Liver (tissue), 9 donors: Measurements from ENCODE around the gene CSNK1G3. TPM values are rescaled to one million over a fixed set of nuclear protein-coding genes. Genes with fewer than 3 reads are reported as not detected.

Experiments used
- DNase-seq: peaks from one replicate; pipeline ENCODE4 v3.0.0-alpha.2; 2017; ENCODE audit warnings: low spot score
- H3K27ac ChIP-seq, 2 donors: one replicate each; pipeline ENCODE4 v1.7.0; 2013; ENCODE audit warnings: inconsistent platforms in 2 of 2, low read length in 2 of 2, control low read depth in 1 of 2, low read depth in 1 of 2, mild to moderate bottlenecking in 1 of 2
- H3K27me3 ChIP-seq, 4 donors: one replicate each; pipeline versions ENCODE4 v1.6.1 to v1.7.0; 2013; ENCODE audit warnings: low read length in 3 of 4, inconsistent platforms in 1 of 4, mild to moderate bottlenecking in 1 of 4, moderate library complexity in 1 of 4; ENCODE audit not compliant: control insufficient read depth in 4 of 4, insufficient read depth in 4 of 4
- H3K36me3 ChIP-seq, 4 donors: one replicate each; pipeline versions ENCODE4 v1.6.1 to v1.7.0; 2013; ENCODE audit warnings: low read length in 3 of 4, mild to moderate bottlenecking in 3 of 4, low read depth in 1 of 4, moderate library complexity in 1 of 4; ENCODE audit not compliant: control insufficient read depth in 4 of 4, insufficient read depth in 3 of 4
- H3K4me1 ChIP-seq, 4 donors: one replicate each; pipeline versions ENCODE4 v1.6.1 to v1.7.0; 2013; ENCODE audit warnings: low read length in 3 of 4, mild to moderate bottlenecking in 3 of 4, moderate library complexity in 1 of 4; ENCODE audit not compliant: control insufficient read depth in 4 of 4, insufficient read depth in 4 of 4
- H3K4me3 ChIP-seq, 3 donors: one replicate each; pipeline versions ENCODE4 v1.6.1 to v1.7.0; 2013; ENCODE audit warnings: low read length in 3 of 3, control low read depth in 1 of 3, low read depth in 1 of 3, mild to moderate bottlenecking in 1 of 3
- H3K9ac ChIP-seq, 2 donors: one replicate each; pipeline ENCODE4 v1.7.0; 2013; ENCODE audit warnings: low read length in 2 of 2, mild to moderate bottlenecking in 2 of 2, moderate library complexity in 2 of 2, control low read depth in 1 of 2, low read depth in 1 of 2
- H3K9me3 ChIP-seq, 4 donors: one replicate each; pipeline versions ENCODE4 v1.6.1 to v1.7.0; 2013; ENCODE audit warnings: low read length in 3 of 4; ENCODE audit not compliant: control insufficient read depth in 4 of 4
- FOXA2 ChIP-seq: IDR thresholded peaks from 2 replicates; pipeline ENCODE4 v1.6.1; 2016; ENCODE audit warnings: antibody characterized with exemption
- GABPA ChIP-seq, 2 donors: IDR thresholded peaks in 1 of 2; conservative IDR thresholded peaks in 1 of 2; 2 replicates each; pipeline ENCODE4 v1.6.1; 2016; ENCODE audit warnings: antibody characterized with exemption in 2 of 2, mild to moderate bottlenecking in 1 of 2, moderate library complexity in 1 of 2
- HNF4G ChIP-seq: IDR thresholded peaks from 2 replicates; pipeline ENCODE4 v1.6.1; 2016; ENCODE audit warnings: antibody characterized with exemption
- JUND ChIP-seq, 2 donors: IDR thresholded peaks; 2 replicates each; pipeline ENCODE4 v1.6.1; 2016; ENCODE audit warnings: antibody characterized with exemption in 2 of 2
- NR2F2 ChIP-seq: IDR thresholded peaks from 2 replicates; pipeline ENCODE4 v1.6.1; 2016; ENCODE audit warnings: antibody characterized with exemption
- RAD21 ChIP-seq, 2 donors: IDR thresholded peaks; 2 replicates each; pipeline ENCODE4 v1.6.1; 2016; ENCODE audit warnings: antibody characterized with exemption in 2 of 2, mild to moderate bottlenecking in 2 of 2
- RXRA ChIP-seq, 2 donors: IDR thresholded peaks; 2 replicates each; pipeline ENCODE4 v1.6.1; 2017 to 2018; ENCODE audit warnings: antibody characterized with exemption in 2 of 2, mild to moderate bottlenecking in 1 of 2
- SP1 ChIP-seq: IDR thresholded peaks from 2 replicates; pipeline ENCODE4 v1.6.1; 2018; ENCODE audit warnings: antibody characterized with exemption, mild to moderate bottlenecking
- TAF1 ChIP-seq: conservative IDR thresholded peaks from 2 replicates; pipeline ENCODE4 v1.6.1; 2016; ENCODE audit warnings: antibody characterized with exemption, mild to moderate bottlenecking
- YY1 ChIP-seq: IDR thresholded peaks from 2 replicates; pipeline ENCODE4 v1.6.1; 2016; ENCODE audit warnings: antibody characterized with exemption, mild to moderate bottlenecking
- WGBS: extraction: QIAGEN DNeasy Blood & Tissue Kit; methylation state at CpG from one replicate; pipeline ENCODE4 v1.1.7; 2013; 5-methylcytosine and 5-hydroxymethylcytosine counted together
- polyA plus RNA-seq, 2 donors: library from polyadenylated mRNA; stranded (reverse) in 1 of 2; unstranded in 1 of 2; fragments of 200-250 nt in 1 of 2; fragments of >200 nt in 1 of 2; fragmentation: Nextera tagmentation in 1 of 2; extraction: Ambion mirVana in 1 of 2; gene quantifications; one replicate each; pipeline versions ENCODE4 v1.2.1 to v1.2.3, GENCODE V29; 2013 to 2015
- total RNA-seq, 2 donors: library from RNA; depleted of rRNA; stranded (reverse); fragments of >200 nt; gene quantifications; one replicate each; pipeline ENCODE4 v1.2.3, GENCODE V29; 2014
- TF ChIP-seq, protein P1 (sequence below): fragments of 150-350 bp; IDR thresholded peaks from 2 replicates; pipeline ENCODE4 v1.5.1; 2017; ENCODE audit warnings: improper control_type of control experiment, low read depth, low read length; ENCODE audit not compliant: missing input control
- TF ChIP-seq, protein P2 (sequence below): IDR thresholded peaks from 2 replicates; pipeline ENCODE4 v1.6.1; 2016; ENCODE audit warnings: antibody characterized with exemption
- TF ChIP-seq, protein P3 (sequence below): IDR thresholded peaks from 2 replicates; pipeline ENCODE4 v1.6.1; 2016; ENCODE audit warnings: antibody characterized with exemption
- TF ChIP-seq, protein P4 (sequence below): IDR thresholded peaks from 2 replicates; pipeline ENCODE4 v1.6.1; 2016; ENCODE audit warnings: antibody characterized with exemption
- TF ChIP-seq, protein P5 (sequence below): IDR thresholded peaks from 2 replicates; pipeline ENCODE4 v1.6.1; 2016; ENCODE audit warnings: antibody characterized with exemption, mild to moderate bottlenecking
- donor health status: healthy.
- donor health status: healthy.
- donor health status: healthy.
- donor health status: healthy.
- donor health status: healthy.

CSNK1G3 gene
- total and polyA plus RNA-seq, 4 donors = 6.8 to 28.9 (median 15.4) TPM

DNA sequence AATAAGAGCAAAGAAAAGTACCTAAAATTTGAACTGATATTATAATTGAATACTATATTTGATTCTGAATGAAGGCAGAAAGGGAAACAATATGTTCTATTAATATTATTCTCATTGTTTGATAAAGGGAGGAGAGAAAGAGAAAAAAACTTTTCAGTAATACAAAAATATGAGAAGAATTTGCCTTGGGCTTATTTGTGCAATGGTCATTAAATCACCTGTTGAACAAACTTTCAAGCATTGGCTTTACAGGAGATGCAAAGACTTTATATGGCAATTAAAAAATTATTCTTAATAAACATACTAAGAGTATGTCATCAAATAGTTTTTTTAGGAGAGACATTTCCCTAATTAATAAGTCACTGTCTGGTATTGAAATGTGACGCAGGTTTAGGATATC is 85.0 kb downstream of the CSNK1G3 start:
- Histone ChIP-seq H3K36me3 (peaks cover 0 to 20% (median 11%) of the 10 kb centered on the region in 4 donors), H3K4me3 (no peak overlapping the region), H3K27me3 (no peaks in the 10 kb centered on the region), H3K9ac (no peak overlapping the region), H3K4me1 (no peaks in the 10 kb centered on the region), H3K9me3 (no peaks in the 10 kb centered on the region), H3K27ac (no peak overlapping the region)
- no peak for TF ChIP-seq GABPA (IDR thresholded peaks at IDR 0.05 in 1 of 2, conservative IDR thresholded peaks at IDR 0.05 in 1 of 2)
- no peak for TF ChIP-seq TAF1
- TF ChIP-seq HNF4G = no peak
- no peak for TF ChIP-seq SP1
- DNase-seq = no peak
- WGBS = 98% methylated on average over 1 of the region's 1 CpG

DNA sequence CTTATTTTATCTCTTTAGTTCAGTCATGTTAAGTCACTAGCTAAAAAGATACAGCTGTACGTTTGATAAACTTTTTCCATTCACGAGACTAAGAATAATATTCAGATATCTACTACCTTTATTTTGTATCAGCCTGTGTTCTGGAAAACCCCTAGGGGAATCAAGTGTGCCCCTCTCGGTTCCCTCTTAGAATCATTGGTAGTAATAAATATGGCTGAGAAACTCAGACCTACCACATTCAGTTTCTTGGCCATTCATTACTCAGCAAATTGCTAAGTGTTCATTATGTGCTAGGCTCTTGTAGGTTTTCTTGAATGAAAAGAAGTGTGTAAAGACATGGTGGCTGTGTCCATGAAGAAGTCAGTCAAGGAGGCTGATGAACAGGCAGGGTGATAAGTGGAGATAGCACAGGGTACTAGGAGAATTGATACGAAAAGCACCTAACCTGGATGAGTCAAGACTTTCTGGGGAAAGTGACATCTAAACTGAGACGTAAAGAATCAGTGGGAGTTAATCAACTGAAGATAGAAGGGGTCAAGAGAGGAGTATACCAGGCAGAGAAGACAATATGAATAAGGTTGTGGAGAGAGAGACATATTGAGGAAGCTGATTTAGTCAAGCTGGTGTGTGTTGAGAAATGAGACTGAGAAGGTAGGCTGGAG is 86.2 kb downstream of the CSNK1G3 start:
- Histone ChIP-seq H3K9me3 (no peaks in the 10 kb centered on the region), H3K36me3 (peaks cover 0 to 19% (median 10%) of the 10 kb centered on the region in 4 donors), H3K27me3 (no peaks in the 10 kb centered on the region), H3K9ac (no peak overlapping the region), H3K4me1 (no peaks in the 10 kb centered on the region), H3K4me3 (no peak overlapping the region), H3K27ac (no peak overlapping the region)
- DNase-seq = no peak
- TF ChIP-seq RAD21 (IDR thresholded peaks at IDR 0.05) (no peak), YY1 (no peak), FOXA2 (no peak), RXRA (IDR thresholded peaks at IDR 0.05) (no peak)
- TF ChIP-seq, protein P1, sequence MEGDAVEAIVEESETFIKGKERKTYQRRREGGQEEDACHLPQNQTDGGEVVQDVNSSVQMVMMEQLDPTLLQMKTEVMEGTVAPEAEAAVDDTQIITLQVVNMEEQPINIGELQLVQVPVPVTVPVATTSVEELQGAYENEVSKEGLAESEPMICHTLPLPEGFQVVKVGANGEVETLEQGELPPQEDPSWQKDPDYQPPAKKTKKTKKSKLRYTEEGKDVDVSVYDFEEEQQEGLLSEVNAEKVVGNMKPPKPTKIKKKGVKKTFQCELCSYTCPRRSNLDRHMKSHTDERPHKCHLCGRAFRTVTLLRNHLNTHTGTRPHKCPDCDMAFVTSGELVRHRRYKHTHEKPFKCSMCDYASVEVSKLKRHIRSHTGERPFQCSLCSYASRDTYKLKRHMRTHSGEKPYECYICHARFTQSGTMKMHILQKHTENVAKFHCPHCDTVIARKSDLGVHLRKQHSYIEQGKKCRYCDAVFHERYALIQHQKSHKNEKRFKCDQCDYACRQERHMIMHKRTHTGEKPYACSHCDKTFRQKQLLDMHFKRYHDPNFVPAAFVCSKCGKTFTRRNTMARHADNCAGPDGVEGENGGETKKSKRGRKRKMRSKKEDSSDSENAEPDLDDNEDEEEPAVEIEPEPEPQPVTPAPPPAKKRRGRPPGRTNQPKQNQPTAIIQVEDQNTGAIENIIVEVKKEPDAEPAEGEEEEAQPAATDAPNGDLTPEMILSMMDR = no peak
- TF ChIP-seq, protein P2, sequence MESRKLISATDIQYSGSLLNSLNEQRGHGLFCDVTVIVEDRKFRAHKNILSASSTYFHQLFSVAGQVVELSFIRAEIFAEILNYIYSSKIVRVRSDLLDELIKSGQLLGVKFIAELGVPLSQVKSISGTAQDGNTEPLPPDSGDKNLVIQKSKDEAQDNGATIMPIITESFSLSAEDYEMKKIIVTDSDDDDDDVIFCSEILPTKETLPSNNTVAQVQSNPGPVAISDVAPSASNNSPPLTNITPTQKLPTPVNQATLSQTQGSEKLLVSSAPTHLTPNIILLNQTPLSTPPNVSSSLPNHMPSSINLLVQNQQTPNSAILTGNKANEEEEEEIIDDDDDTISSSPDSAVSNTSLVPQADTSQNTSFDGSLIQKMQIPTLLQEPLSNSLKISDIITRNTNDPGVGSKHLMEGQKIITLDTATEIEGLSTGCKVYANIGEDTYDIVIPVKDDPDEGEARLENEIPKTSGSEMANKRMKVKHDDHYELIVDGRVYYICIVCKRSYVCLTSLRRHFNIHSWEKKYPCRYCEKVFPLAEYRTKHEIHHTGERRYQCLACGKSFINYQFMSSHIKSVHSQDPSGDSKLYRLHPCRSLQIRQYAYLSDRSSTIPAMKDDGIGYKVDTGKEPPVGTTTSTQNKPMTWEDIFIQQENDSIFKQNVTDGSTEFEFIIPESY = no peak
- TF ChIP-seq, protein P3, sequence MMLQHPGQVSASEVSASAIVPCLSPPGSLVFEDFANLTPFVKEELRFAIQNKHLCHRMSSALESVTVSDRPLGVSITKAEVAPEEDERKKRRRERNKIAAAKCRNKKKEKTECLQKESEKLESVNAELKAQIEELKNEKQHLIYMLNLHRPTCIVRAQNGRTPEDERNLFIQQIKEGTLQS = no peak
- TF ChIP-seq, protein P4, sequence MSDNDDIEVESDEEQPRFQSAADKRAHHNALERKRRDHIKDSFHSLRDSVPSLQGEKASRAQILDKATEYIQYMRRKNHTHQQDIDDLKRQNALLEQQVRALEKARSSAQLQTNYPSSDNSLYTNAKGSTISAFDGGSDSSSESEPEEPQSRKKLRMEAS = no peak
- WGBS = 97% methylated on average over 5 of the region's 5 CpGs

DNA sequence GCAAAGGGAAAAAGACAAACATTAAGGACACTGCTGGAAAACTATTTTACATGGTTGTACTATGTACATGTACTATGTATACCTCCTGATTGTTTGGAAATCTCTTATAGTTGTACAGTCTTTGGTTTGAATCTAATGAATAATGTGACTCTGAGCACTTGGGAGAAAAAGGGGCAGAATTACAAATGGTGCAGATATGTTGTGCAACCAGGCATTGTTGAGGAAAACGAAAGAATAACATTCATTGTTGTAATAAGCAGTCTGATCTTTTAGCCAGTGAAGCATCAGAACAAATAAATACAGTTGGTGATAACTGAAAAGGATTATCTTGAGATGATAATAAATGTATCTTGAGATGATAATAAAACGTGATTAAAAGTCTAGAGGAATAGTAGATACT is 87.2 kb downstream of the CSNK1G3 start:
- Histone ChIP-seq H3K4me1 (no peaks in the 10 kb centered on the region), H3K9me3 (no peaks in the 10 kb centered on the region), H3K36me3 (peaks cover 0 to 16% (median 9%) of the 10 kb centered on the region in 4 donors), H3K9ac (no peak overlapping the region), H3K27me3 (no peaks in the 10 kb centered on the region), H3K27ac (no peak overlapping the region), H3K4me3 (no peak overlapping the region)
- 92% methylated on average over 2 of the region's 2 CpGs for WGBS
- DNase-seq = no peak
- TF ChIP-seq RAD21 (IDR thresholded peaks at IDR 0.05) = no peak
- no peak for TF ChIP-seq NR2F2
- TF ChIP-seq, protein P2 = no peak
- no peak for TF ChIP-seq TAF1
- TF ChIP-seq FOXA2 = no peak
- TF ChIP-seq, protein P4 = no peak
- no peak for TF ChIP-seq YY1
- TF ChIP-seq, protein P3 = no peak
- no peak for TF ChIP-seq JUND (IDR thresholded peaks at IDR 0.05)
- TF ChIP-seq GABPA (IDR thresholded peaks at IDR 0.05 in 1 of 2, conservative IDR thresholded peaks at IDR 0.05 in 1 of 2) = no peak
- TF ChIP-seq HNF4G = no peak
- no peak for TF ChIP-seq SP1
- TF ChIP-seq, protein P5, sequence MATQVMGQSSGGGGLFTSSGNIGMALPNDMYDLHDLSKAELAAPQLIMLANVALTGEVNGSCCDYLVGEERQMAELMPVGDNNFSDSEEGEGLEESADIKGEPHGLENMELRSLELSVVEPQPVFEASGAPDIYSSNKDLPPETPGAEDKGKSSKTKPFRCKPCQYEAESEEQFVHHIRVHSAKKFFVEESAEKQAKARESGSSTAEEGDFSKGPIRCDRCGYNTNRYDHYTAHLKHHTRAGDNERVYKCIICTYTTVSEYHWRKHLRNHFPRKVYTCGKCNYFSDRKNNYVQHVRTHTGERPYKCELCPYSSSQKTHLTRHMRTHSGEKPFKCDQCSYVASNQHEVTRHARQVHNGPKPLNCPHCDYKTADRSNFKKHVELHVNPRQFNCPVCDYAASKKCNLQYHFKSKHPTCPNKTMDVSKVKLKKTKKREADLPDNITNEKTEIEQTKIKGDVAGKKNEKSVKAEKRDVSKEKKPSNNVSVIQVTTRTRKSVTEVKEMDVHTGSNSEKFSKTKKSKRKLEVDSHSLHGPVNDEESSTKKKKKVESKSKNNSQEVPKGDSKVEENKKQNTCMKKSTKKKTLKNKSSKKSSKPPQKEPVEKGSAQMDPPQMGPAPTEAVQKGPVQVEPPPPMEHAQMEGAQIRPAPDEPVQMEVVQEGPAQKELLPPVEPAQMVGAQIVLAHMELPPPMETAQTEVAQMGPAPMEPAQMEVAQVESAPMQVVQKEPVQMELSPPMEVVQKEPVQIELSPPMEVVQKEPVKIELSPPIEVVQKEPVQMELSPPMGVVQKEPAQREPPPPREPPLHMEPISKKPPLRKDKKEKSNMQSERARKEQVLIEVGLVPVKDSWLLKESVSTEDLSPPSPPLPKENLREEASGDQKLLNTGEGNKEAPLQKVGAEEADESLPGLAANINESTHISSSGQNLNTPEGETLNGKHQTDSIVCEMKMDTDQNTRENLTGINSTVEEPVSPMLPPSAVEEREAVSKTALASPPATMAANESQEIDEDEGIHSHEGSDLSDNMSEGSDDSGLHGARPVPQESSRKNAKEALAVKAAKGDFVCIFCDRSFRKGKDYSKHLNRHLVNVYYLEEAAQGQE = no peak
